RPMI8226 (cell line): ENCODE data around the gene SPRR2F.

Experiments
- DNase-seq: peaks from one replicate; pipeline ENCODE4 v3.0.0-alpha.2; 2015

The SPRR2F gene

DNA sequence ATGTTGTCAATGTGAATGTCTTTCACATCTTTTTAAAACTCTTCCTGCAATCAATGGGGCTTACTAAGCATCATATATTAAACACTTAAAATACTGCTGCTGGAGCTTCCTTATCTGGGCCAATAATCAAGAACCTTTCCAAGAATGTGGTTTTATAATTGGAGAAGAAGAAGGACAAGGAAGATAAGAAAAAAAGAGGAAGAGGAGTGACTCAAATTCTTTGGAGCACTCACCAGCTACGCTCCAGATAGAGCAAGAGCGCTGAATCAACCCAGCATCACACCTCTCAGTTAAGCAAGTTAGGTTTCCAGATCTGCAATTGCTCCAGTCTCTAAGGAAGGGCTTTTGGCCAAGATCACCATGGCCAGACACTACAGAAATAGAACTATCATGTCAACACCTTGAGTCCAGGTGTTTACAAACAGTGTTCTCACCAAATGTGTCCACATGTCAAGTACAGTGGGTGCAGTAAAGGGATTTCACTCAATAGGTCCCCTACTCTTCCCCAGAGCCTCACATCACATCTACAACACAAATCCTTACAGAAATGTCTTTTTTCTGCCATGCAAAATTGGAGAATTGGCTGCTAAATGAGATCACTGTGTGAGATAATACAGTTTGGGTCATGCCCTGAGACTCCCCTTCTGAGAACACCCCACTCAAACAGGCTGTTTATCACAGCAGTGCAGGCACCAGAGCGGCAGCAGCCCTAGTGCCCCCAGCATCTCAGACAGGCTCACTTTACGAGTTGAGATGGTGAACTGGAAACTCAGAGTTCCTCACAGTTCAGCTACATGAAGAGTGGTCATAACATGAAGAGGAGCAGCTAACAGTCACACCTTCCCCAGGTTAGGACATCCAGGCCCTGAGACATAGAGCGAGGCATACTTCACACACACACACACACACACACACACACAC is 40.2 kb downstream of the SPRR2F start:
- no peak for DNase-seq

GRCh38 chr1:153071511-153071910 is 41.8 kb downstream of the SPRR2F start, which contains the start of gene SPRR2B:
Gene SPRR2B, minus strand, starts transcription at chr1:153071611. Its CDS starts 772 bp downstream, at chr1:153070839.
- no peak for DNase-seq

GRCh38 chr1:153070243-153070642 is 43.1 kb downstream of the SPRR2F start:
- DNase-seq = no peak
